CD4-positive, alpha-beta T cell treated with Interleukin-17A for 4 hours (primary cell): ENCODE data around the gene DKK2.
"Not testable (repeated sequence)": the region's sequence is repeated elsewhere in the genome, so short reads cannot be mapped to it uniquely, and the experiment has no call there.

ENCODE experiments used
- DNase-seq: peaks from one replicate; pipeline ENCODE4 v3.0.0-alpha.2; 2020; ENCODE audit warnings: mixed read lengths

The DKK2 gene

GRCh38 chr4:107011312-107011711 lies 24.8 kb downstream of the DKK2 start:
- DNase-seq, result no peak

- DNase-seq, result no peak
These were observed 26.7 kb downstream of the DKK2 start for GRCh38 chr4:107009196-107009968.

- DNase-seq, result no peak
These were observed 28.0 kb downstream of the DKK2 start for GRCh38 chr4:107008115-107008514.

- DNase-seq, result no peak
These were observed 29.9 kb downstream of the DKK2 start for GRCh38 chr4:107006218-107006617.

- DNase-seq, result no peak
These were observed 39.6 kb downstream of the DKK2 start for GRCh38 chr4:106996490-106996889.

- DNase-seq, result no peak
These were observed 42.3 kb downstream of the DKK2 start for GRCh38 chr4:106993827-106994226.

GRCh38 chr4:106987311-106987710 lies 48.8 kb downstream of the DKK2 start:
- no peak for DNase-seq

GRCh38 chr4:106986486-106986885 lies 49.6 kb downstream of the DKK2 start:
- DNase-seq, result no peak

GRCh38 chr4:106985830-106986229 lies 50.3 kb downstream of the DKK2 start:
- DNase-seq, result no peak

- no peak for DNase-seq
These were observed 53.4 kb downstream of the DKK2 start for GRCh38 chr4:106982711-106983211.

- DNase-seq, result no peak
These were observed 54.7 kb downstream of the DKK2 start for GRCh38 chr4:106981431-106981830.

GRCh38 chr4:106979476-106979875 lies 56.6 kb downstream of the DKK2 start:
- DNase-seq, result no peak

GRCh38 chr4:106978046-106978774 lies 57.9 kb downstream of the DKK2 start:
- DNase-seq, result no peak

GRCh38 chr4:106971636-106972035 lies 64.5 kb downstream of the DKK2 start:
- DNase-seq, result no peak

GRCh38 chr4:106967892-106968291 lies 68.2 kb downstream of the DKK2 start:
- no peak for DNase-seq

- no peak for DNase-seq
These were observed 82.9 kb downstream of the DKK2 start for GRCh38 chr4:106953036-106953705.

GRCh38 chr4:106951891-106952290 lies 84.2 kb downstream of the DKK2 start:
- no peak for DNase-seq

GRCh38 chr4:106941841-106942240 lies 94.3 kb downstream of the DKK2 start:
- no peak for DNase-seq

GRCh38 chr4:106930522-106930921 lies 105.6 kb downstream of the DKK2 start:
- no peak for DNase-seq

GRCh38 chr4:106929248-106929647 lies 106.9 kb downstream of the DKK2 start:
- DNase-seq, result no peak

GRCh38 chr4:106914223-106914622 lies 121.9 kb downstream of the DKK2 start:
- no peak for DNase-seq

GRCh38 chr4:106909486-106910188 lies 126.5 kb downstream of the DKK2 start:
- DNase-seq, result no peak

GRCh38 chr4:106908049-106908448 lies 128.1 kb downstream of the DKK2 start:
- not testable (repeated sequence) for DNase-seq
